NCI-H82 (cell line): ENCODE measurements around the gene ZMIZ2.
"Not testable (repeated sequence)": the region's sequence is repeated elsewhere in the genome, so short reads cannot be mapped to it uniquely, and the experiment has no call there.

Experiments used
- DNase-seq: peaks from one replicate; lab custom pipeline; 2025; lab: John Stamatoyannopoulos, UW

ZMIZ2 gene

DNA sequence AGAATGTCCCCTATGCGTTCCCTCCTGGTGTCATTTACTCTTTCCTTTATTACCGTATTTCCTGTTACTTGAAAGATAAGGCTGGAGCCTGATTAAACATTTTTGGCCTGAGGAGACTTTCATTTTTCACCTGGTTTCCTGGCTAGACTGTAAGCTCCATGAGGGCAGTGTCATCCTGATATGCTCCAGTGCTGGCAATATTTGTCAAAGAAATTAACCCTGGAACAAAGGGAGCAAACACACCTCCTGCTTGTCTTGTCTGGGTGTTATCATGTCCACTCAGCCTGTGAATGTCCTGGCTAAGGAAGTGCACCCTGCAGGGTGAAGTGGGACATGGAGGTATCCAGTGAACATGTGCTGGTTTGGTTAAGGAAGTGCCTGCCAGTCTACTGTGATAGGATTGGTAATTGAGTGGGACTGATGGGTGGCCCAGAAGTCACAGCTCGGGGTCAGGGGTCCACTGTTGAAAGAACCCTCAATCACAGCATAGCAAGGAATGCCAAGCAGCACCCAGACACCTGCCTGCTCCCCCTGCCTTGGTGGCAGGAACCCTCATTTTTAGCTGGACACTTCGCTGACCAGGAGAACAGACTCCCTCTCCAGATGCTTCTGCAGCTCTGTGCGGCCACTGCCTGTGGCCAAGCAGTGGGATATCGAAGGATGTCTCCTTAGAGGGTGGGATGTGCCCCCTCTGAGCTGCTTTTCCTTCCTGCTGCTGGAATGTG lies 26.9 kb downstream of the ZMIZ2 start:
- DNase-seq = no peak

DNA sequence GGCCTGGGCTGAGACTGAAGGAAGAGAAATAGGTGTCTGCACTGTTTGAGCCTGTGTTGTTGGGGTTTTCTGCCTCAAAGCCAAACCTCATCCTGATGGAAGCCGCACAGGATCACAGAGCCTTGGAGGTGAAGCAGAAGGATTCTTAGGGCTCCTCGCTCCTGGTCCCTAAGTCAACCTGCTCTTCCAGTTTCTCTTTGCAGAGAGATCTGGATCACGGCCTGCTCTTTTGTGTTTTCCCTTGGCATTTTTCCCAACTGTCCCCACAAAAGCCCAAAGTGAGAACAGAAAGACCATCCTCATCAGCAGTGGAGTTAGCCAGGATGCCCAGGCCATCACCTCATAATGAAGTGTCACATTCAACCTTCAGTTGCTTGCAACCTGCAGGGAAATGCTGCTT lies 27.6 kb downstream of the ZMIZ2 start:
- DNase-seq = no peak

DNA sequence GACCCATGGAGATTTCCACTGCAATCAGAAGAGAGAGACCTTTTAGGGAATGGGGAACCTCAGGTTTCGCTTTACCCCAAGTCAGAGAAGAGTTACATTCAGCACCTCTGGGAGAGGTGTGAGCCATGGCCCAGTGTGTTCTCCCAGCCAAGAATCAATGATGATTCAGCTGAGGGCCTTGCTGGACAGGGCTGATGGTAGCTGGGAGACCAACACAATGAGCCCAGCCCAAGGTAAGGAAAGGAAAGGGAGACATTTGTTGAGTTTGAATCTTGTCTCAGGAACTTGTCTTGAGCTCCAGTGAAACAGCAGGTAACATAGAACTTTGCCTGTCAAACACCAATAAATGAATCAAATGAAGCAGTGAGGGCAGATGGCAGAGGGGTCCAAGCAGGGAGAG lies 33.8 kb downstream of the ZMIZ2 start:
- DNase-seq = no peak

DNA sequence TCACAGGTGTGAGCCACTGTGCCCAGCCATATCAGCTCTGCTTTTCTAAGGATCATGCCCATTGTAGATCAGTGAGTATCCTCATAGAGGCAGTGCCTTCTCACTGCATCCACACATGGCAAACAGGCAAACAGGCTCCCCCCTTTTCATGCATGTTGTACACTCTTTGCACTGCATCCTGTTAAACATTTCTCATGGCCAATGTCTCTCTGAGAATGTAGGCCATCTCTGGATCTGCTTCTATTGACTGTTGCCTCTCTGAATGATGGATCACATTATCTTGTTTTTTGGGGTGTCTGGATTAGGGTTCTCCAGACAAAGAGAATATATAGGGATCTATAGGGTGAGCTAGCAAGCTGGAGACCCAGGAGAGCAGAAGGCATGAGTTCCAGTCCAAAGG lies 34.8 kb downstream of the ZMIZ2 start:
- DNase-seq = no peak

DNA sequence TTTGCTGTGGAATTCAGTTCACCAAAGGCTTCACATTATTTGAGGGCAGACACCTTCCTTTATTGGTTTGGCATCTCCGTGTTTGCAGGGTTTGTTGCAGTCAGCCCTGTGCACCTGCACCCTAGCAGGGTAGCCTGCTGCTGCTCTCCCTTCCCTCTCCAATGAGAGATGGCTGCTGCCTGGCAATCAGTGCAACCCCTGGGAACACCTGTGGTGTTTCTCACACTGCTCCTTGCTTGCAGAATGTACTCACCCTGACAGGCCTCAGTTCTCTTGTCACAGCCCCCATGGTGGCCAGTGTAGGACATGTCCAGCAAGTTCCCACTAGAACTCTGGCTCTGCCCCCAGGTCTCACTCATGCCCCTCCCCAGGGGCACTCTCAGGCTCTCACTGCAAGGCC lies 35.7 kb downstream of the ZMIZ2 start:
- DNase-seq = no peak

DNA sequence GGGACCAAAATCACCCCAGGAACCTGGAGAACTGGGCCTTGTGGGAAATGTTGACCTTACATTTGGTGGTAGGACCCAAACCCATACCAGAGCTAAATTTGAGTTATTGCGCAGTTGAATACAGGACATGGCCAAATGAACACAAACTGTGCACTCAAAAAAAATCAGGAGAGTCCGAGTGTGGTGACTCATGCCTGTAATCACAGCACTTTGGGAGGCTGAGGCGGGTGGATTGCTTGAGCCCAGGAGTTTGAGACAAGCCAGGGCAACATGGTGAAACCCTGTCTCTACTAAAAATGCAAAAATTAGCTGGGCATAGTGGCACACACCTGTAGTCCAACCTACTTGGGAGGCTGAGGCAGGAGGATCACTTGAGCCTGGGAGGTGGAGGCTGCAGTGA lies 36.6 kb downstream of the ZMIZ2 start:
- not testable (repeated sequence) for DNase-seq

DNA sequence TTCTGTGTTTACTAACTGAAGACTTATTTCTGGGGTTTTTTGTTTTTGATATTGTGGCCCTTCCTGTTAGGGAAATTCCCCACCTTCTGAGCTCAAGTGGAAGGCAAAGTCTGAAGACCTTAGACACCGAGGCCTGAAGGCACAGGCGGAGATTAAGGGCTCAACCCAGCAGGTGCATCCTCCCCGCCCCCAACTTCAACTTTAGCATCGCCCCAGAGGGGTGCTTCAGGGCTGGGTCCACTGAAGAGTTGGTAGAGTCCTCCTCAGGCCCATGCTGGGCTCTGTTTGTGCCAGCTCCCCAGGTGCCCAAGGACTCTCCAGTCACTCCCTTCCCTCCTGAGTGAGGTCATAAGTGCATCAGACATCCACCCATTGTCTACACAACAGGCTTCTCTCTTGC lies 38.4 kb downstream of the ZMIZ2 start:
- no peak for DNase-seq

DNA sequence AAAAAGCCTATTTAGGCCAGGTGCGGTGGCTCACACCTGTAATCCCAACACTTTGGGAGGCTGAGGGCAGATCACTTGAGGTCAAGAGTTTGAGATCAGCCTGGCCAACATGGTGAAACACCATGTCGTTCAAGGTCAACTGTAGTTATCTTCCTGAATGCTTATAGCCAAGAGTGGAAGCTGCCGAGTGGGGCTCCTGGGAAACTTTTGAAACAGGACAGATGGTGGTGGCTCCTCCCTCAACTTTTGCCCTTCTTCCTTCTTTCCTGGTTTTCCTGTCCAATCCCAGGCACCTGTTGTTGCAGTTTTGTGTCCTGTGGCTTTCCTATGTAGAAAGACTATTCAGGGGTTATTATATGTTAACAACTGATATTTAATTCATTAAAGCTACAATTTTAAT lies 39.1 kb downstream of the ZMIZ2 start:
- DNase-seq = no peak

DNA sequence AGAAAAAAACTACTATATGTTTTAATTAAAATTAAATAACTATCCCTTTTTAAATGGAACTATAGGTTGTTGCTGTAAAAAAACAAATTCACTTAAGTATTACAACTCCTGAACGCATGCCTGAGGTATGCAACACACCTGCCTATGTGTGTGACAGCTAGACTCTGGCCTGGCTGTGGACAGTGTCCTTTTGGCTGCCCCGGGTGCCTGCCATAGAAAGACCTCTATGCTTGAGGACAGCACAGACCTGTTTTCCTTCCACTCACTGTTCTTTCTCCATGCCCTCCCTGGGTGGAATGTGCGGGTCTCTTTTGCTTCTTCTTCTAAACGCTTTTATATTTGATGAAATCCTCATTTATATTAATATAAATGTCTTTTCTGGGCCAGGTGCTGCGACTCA lies 41.3 kb downstream of the ZMIZ2 start:
- DNase-seq = no peak

DNA sequence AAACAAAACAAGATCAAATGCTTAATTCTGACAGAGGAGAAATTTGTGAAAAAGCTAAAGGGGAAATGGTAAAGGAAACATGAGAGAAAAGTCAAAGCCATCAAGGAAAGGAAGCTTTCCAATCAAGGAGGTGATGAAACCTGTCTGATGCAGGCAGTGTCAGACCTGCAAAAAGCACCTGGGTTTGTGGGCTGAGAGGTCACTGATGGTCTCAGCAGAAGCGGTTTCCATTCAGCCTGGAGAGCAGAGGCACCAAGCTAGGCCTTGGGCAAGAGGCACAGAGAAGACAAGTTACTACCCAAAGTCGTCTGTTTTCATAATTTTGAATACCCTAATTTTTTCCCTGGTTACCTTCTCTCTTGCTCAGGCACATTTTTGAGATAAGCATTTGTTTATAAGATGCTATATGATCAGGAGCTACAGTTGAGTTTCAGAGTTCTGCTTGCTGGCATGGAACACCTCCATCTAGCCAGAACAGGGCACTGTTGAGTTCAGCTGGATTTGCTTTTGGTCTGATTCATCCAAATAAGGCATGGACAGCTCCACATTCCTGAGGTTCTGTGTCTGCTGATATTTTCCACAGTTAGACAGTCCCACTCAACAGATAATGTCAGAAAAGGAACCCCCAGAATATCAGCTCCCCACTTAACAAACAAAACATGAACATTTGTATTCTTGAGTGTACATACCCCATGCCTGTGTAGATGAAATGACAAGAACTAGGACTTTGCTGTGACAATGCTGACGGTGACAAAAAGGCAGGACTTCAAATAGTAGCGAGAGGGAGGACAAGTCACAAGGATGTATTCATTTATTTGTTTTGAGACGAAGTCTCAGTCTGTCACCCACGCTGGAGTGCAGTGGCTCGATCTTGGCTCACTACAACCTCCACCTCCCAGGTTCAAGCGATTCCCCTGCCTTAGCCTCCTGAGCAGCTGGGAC lies 42.9 kb downstream of the ZMIZ2 start:
- DNase-seq = no peak

DNA sequence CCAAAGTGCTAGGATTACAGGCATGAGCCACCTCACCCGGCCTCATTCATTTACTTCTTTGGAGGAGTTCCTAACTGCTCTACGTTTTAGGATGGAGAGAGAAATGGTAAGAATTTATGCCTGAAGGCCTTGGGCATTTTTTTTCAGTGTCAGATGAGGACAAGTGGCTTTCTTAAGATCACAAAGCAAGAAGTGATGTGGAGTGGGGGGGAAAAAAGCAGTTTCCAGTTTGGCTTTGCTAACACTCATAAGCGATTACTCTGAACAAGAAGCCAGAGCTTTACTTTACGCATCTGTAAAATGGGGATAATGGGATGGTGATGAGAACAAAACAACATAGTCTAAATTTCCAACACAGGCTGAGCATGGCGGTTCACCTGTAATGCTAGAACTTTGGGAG lies 45.3 kb downstream of the ZMIZ2 start:
- DNase-seq = no peak

DNA sequence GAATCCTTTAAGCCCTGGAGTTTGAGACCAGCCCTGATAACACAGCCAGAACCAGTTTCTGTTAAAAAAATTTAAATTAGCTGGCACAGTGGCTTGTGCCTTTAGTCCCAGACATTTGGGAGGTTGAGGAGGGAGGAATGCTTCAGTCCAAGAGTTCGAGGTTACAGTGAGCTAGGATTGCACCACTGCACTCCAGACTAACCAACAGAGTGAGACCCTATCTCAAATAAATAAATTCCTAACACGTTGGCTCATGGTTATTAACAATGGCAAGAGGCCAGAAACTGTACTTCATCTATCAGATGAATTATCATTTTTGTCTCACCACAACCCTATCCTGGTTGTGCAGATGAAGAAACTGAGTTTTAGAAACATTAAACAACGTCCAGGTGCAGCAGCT lies 45.7 kb downstream of the ZMIZ2 start:
- no peak for DNase-seq

DNA sequence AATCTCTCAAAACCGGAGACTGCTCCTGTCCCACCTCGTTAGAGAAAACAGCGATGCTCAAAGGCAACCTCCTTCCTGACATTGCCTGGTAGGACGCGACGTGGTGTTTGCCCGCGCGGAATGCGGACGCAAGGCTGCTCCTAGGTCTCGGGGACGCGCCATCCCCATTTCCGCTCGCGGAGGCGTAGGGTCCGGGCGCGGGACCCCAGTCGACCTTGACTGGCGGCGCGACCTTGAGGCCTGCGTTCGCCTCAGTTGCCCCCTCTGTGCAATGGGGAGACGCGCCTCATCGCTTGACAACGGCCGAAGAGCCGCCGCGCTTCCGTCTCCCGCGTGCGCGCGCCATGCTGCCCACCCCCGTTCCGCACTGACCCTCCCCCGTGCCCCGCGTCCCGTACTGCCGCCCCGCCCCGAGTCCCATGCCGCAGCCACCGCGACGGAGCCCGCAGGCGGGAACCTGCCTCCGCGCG lies 47.4 kb downstream of the ZMIZ2 start:
- no peak for DNase-seq

DNA sequence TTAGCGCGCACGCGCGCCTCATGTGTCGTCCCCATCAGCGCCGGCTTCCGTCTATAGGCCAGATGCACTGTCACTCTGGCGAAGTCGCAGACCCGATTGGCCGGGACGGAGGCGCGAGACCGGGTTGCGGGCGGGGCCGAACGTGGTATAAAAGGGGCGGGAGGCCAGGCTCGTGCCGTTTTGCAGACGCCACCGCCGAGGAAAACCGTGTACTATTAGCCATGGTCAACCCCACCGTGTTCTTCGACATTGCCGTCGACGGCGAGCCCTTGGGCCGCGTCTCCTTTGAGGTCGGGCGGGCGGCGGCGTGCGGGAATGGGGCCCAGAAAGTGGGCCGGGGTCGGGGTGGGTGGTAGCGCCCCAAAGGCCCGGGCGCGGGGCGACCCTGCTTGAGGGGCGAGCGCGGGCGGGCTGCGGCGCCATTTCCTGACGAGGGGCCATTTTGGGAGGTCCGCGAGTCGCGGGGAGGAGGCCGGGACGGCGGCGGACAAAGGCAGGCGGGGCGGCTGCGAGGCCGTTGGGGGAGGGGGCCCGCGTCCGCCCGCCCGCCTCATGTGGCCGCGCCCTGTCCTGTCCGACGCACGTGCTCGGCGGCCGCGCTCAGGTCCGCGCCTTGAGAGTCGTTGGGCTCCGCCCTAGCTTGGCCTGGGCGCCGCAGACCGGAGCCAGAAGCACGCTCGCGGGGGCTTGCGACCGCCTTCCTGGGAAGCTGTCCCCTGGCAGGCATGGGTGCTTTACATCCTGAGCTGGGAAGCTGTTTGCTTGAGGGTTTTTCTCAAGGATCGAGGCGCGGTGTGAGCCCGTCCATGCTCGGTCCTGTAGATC lies 48.1 kb downstream of the ZMIZ2 start, which contains the start of gene PPIA:
PPIA (plus strand) TSS at position 178 of the 825 bp plus-strand sequence; CDS start at position 222, 44 bp downstream.
- DNase-seq = peak; percentile 98

DNA sequence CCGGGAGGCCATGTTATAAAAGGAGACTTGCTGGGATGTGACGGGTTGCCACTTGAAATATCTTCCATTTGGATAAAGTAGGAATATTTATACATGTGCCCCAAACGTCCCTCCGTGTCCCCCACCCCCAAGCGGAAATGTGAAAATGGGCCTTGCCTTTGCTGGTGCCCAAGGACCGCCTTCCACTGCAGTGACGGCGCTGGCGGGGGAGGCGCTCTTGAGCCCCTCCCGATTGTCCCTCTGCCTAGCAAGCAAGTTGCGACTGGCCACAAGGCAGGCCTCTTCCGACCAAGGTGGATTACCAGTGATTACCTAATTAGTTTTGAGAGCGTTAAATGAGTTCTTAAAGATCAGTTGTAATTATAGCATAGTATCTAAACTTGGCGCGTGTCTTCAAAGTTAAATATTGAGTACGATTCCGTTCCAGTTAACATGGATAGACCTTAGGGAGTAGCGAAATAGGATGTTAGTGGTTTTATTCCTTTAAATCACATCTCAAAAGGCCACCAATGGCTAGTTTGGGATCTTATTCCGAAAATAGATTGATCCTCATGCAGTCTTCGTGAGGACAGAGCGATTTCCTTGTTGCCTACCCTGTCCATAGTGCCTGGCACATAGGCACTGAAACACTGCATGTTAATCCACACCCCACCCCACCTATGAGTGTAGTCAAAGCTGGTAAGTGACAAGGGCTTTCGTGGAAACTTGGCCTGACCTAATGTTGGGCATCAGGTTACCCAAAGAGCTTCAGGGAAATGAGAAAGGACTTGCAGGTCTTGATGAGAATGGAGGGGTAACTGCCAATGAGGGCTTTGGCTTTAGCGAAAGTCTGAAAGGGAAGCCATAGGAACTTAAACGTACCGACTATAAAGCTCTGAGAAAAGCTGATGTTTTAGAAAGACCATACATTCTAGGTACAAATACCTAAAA lies 48.9 kb downstream of the ZMIZ2 start:
- peak; percentile 87 for DNase-seq

DNA sequence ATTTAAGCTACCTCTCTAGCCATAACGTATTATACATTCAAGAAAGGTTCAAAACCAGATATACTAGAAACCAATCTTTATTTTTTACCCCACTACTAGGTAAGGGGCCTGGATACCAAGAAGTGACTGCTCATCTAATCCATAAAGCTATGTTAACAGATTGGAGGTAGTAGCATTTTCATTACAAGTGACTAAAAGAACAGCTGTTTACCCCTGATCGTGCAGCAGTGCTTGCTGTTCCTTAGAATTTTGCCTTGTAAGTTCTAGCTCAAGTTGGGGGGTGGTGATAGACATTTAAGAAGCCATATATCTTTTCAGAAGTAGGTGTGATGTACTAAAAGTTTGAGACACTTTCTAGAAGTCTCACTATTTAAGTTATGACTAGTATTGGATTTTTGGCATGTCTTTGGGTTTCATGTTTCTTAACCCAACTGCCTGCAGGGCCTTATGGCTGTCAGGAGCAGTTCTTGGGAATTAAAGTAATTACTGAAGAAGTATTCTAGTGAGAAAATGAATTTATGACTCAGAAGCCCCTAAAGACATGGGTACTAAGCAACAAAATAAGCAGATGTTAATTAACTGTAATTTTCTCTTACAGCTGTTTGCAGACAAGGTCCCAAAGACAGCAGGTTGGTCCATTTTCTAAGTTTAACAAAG lies 50.1 kb downstream of the ZMIZ2 start:
- DNase-seq = no peak

DNA sequence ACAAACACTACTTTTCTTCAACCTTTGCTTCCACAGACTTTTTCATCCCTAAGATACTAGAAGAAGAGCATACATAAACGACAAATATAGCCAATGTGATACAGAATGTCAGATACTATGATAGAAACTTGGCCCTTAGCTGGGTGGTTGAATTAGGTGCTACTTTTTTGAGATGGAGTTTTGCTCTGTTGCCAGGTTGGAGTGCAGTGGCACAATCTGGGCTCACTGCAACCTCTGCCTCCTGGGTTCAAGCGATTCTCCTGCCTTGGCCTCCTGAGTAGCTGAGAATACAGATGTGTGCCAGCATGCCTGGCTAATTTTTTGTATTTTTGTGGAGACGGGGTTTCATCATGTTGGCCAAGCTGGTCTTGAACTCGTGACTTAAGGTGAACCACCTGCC lies 51.3 kb downstream of the ZMIZ2 start:
- no peak for DNase-seq

DNA sequence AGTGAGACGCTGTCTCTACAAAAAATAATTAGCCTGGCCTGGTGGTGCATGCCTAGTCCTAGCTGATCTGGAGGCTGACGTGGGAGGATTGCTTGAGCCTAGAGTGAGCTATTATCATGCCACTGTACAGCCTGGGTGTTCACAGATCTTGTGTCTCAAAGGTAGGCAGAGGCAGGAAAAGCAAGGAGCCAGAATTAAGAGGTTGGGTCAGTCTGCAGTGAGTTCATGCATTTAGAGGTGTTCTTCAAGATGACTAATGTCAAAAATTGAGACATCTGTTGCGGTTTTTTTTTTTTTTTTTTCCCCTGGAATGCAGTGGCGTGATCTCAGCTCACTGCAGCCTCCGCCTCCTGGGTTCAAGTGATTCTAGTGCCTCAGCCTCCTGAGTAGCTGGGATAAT lies 53.2 kb downstream of the ZMIZ2 start:
- DNase-seq = no peak

DNA sequence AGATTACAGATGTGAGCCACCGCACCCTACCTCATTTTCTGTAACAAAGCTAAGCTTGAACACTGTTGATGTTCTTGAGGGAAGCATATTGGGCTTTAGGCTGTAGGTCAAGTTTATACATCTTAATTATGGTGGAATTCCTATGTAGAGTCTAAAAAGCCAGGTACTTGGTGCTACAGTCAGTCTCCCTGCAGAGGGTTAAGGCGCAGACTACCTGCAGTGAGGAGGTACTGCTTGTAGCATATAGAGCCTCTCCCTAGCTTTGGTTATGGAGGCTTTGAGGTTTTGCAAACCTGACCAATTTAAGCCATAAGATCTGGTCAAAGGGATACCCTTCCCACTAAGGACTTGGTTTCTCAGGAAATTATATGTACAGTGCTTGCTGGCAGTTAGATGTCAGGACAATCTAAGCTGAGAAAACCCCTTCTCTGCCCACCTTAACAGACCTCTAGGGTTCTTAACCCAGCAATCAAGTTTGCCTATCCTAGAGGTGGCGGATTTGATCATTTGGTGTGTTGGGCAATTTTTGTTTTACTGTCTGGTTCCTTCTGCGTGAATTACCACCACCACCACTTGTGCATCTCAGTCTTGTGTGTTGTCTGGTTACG lies 53.9 kb downstream of the ZMIZ2 start:
- DNase-seq = peak; percentile 20
